ENCODE results near the gene MT1F. TPM values are rescaled to one million over a fixed set of nuclear protein-coding genes. Genes with fewer than 3 reads are reported as not detected.

The MT1F gene
- total RNA-seq, 2 experiments from 2014 or later: 7.7 to 9.0 TPM

GRCh38 chr16:56647641-56648431 lies 9.9 kb upstream of the MT1F start:
- H3K27me3 Mint-ChIP-seq: peaks cover 18% of the 10 kb centered on the region
- POLR2A ChIA-PET: interaction anchor here (1.3 kb wide), 1 partner anchor 15 kb away, joined by 4 read pairs; no protein-coding TSS in a partner anchor
- H3K36me3 Mint-ChIP-seq (ENCODE audit: low read depth): no peaks in the 10 kb centered on the region
- CTCF ChIA-PET: interaction anchor here (1.0 kb wide), 1 partner anchor 14 kb away, joined by 3 read pairs; no protein-coding TSS in a partner anchor
- DNase-seq: no peak
- H3K4me1 Mint-ChIP-seq (ENCODE audit: low read depth): peaks cover 11% of the 10 kb centered on the region
- TF ChIP-seq CTCF (IDR thresholded peaks at IDR 0.05): no peak
- intact Hi-C loops (cut with micrococcal nuclease): no loop called here
- no peaks in the 10 kb centered on the region for H3K9me3 Mint-ChIP-seq
- H3K4me3 Mint-ChIP-seq: no peak overlapping the region
- no peak for ATAC-seq
- H3K27ac Mint-ChIP-seq: no peak overlapping the region

GRCh38 chr16:56649271-56649670 lies 8.5 kb upstream of the MT1F start:
- H3K27me3 Mint-ChIP-seq: peaks cover 18% of the 10 kb centered on the region
- H3K4me1 Mint-ChIP-seq (ENCODE audit: low read depth): no peaks in the 10 kb centered on the region
- H3K4me3 Mint-ChIP-seq: no peak overlapping the region
- H3K27ac Mint-ChIP-seq: no peak overlapping the region
- CTCF ChIA-PET: interaction anchor here (2.0 kb wide), 1 partner anchor 26 kb away, joined by 5 read pairs; no protein-coding TSS in a partner anchor
- intact Hi-C loops (cut with micrococcal nuclease): no loop called here
- H3K36me3 Mint-ChIP-seq (ENCODE audit: low read depth): no peaks in the 10 kb centered on the region
- H3K9me3 Mint-ChIP-seq: no peaks in the 10 kb centered on the region
- ATAC-seq: no peak
- POLR2A ChIA-PET: interaction anchor here (0.8 to 1.4 kb wide), 2 partner anchors 18 to 33 kb away, joined by 3 read pairs; no protein-coding TSS in a partner anchor
- no peak for TF ChIP-seq CTCF (IDR thresholded peaks at IDR 0.05)
- no peak for DNase-seq

GRCh38 chr16:56649820-56650219 lies 7.9 kb upstream of the MT1F start:
- peaks cover 18% of the 10 kb centered on the region for H3K27me3 Mint-ChIP-seq
- no peaks in the 10 kb centered on the region for H3K4me1 Mint-ChIP-seq (ENCODE audit: low read depth)
- no peak overlapping the region for H3K4me3 Mint-ChIP-seq
- POLR2A ChIA-PET: interaction anchor here (0.8 to 1.4 kb wide), 2 partner anchors 17 to 33 kb away, joined by 3 read pairs; no protein-coding TSS in a partner anchor
- no peak overlapping the region for H3K27ac Mint-ChIP-seq
- no peaks in the 10 kb centered on the region for H3K36me3 Mint-ChIP-seq (ENCODE audit: low read depth)
- ATAC-seq (no peak), DNase-seq (no peak)
- H3K9me3 Mint-ChIP-seq: no peaks in the 10 kb centered on the region
- intact Hi-C loops (cut with micrococcal nuclease): no loop called here
- no peak for TF ChIP-seq CTCF (IDR thresholded peaks at IDR 0.05)
- CTCF ChIA-PET: interaction anchor here (2.0 kb wide), 1 partner anchor 27 kb away, joined by 5 read pairs; no protein-coding TSS in a partner anchor

GRCh38 chr16:56651586-56651985 lies 6.2 kb upstream of the MT1F start, which contains the start of gene MT1B:
MT1B (plus strand) TSS chr16:56651886; CDS start chr16:56651954, 68 bp downstream.
- Mint-ChIP-seq H3K27me3 (peaks cover 12% of the 10 kb centered on the region), H3K36me3 (ENCODE audit: low read depth) (no peaks in the 10 kb centered on the region), H3K9me3 (no peaks in the 10 kb centered on the region), H3K4me3 (no peak within 1 kb of the TSS), H3K27ac (no peak within 1 kb of the TSS), H3K4me1 (ENCODE audit: low read depth) (no peaks in the 10 kb centered on the region)
- POLR2A ChIA-PET: interaction anchor here (2.5 kb wide), 1 partner anchor 10 kb away, joined by 11 read pairs; no protein-coding TSS in a partner anchor
- CTCF ChIA-PET: interaction anchor here (1.6 kb wide), 1 partner anchor 10 kb away, joined by 4 read pairs; no protein-coding TSS in a partner anchor
- intact Hi-C loops (cut with micrococcal nuclease): no loop called here
- ATAC-seq: no peak
- no peak for TF ChIP-seq CTCF (IDR thresholded peaks at IDR 0.05)
- no peak for DNase-seq

GRCh38 chr16:56652600-56652999 lies 5.2 kb upstream of the MT1F start:
- no peak overlapping the region for H3K4me3 Mint-ChIP-seq
- H3K36me3 Mint-ChIP-seq (ENCODE audit: low read depth): no peaks in the 10 kb centered on the region
- ATAC-seq (no peak), DNase-seq (no peak)
- intact Hi-C loops (cut with micrococcal nuclease): no loop called here
- H3K27me3 Mint-ChIP-seq: peaks cover 8% of the 10 kb centered on the region
- no peak overlapping the region for H3K27ac Mint-ChIP-seq
- no peaks in the 10 kb centered on the region for H3K9me3 Mint-ChIP-seq
- no peak for TF ChIP-seq CTCF (IDR thresholded peaks at IDR 0.05)
- ChIA-PET CTCF (interaction anchor here (1.0 to 1.6 kb wide), 2 partner anchors 8 to 9 kb away, joined by 4 read pairs; no protein-coding TSS in a partner anchor), POLR2A (interaction anchor here (0.8 to 2.5 kb wide), 5 partner anchors 9 to 59 kb away, joined by 3 to 11 read pairs (median 3); no protein-coding TSS in a partner anchor)
- no peaks in the 10 kb centered on the region for H3K4me1 Mint-ChIP-seq (ENCODE audit: low read depth)
